B cell (primary cell): ENCODE measurements around the gene CHST3. TPM values are rescaled to one million over a fixed set of nuclear protein-coding genes. Genes with fewer than 3 reads are reported as not detected.

ENCODE experiments used
- ATAC-seq: fragments of 200-7000 bp; cut with Tn5 transposase; one replicate; pipeline ENCODE4 v1.10.0; 2021; ENCODE audit warnings: low read depth, mild to moderate bottlenecking, moderate number of reproducible peaks, moderate library complexity
- CTCF ChIA-PET: fragments of 350-600 bp; sonication (Branson Sonifier 250); formaldehyde crosslinking; loops from one replicate; lab custom pipeline; 2021; ENCODE audit warnings: antibody characterized with exemption, inconsistent platforms; lab: Charles Lee
- POLR2A ChIA-PET: fragments of 350-600 bp; sonication (Branson Sonifier 250); formaldehyde crosslinking; loops from one replicate; lab custom pipeline; 2021; ENCODE audit warnings: antibody characterized with exemption; lab: Charles Lee
- DNase-seq: peaks from one replicate; pipeline ENCODE4 v3.0.0; 2013
- H2AFZ ChIP-seq: 2 replicates; pipeline ENCODE4 v1.6.1; 2012; ENCODE audit warnings: mild to moderate bottlenecking, low read depth, low read length; ENCODE audit not compliant: insufficient read depth, poor library complexity, severe bottlenecking
- H3K27ac ChIP-seq, 2 donors: 1 replicate in 1 of 2; 2 replicates in 1 of 2; pipeline ENCODE4 v1.5.1; 2012 to 2013; ENCODE audit warnings: low read length in 2 of 2, mild to moderate bottlenecking in 2 of 2, moderate library complexity in 1 of 2
- H3K27me3 ChIP-seq, 4 experiments: fragments of 200-600 bp in 1 of 4; sonication (generic) in 1 of 4; replicated peaks in 1 of 4; 1 replicate in 2 of 4; 2 replicates in 2 of 4; pipeline versions ENCODE4 v1.6.1 to v1.7.0; 2013 to 2016; ENCODE audit warnings: low read length in 3 of 4, mild to moderate bottlenecking in 2 of 4, mixed read lengths in 1 of 4, moderate library complexity in 1 of 4; ENCODE audit not compliant: insufficient read depth in 4 of 4, control insufficient read depth in 3 of 4; ENCODE audit errors: control extremely low read depth in 1 of 4
- H3K36me3 ChIP-seq, 2 experiments: replicated peaks in 1 of 2; 1 replicate in 1 of 2; 2 replicates in 1 of 2; pipeline versions ENCODE4 v1.6.1 to v1.7.1; 2013; ENCODE audit warnings: low read length in 1 of 2; ENCODE audit not compliant: insufficient read depth in 2 of 2, control insufficient read depth in 1 of 2; ENCODE audit errors: control extremely low read depth in 1 of 2, extremely low read depth in 1 of 2
- H3K4me1 ChIP-seq, 2 donors: fragments of 200-600 bp in 1 of 2; sonication (generic) in 1 of 2; 1 replicate in 1 of 2; 2 replicates in 1 of 2; pipeline versions ENCODE4 v1.5.1 to v1.6.1; 2013 to 2017; ENCODE audit warnings: low read length in 2 of 2; ENCODE audit not compliant: control insufficient read depth in 2 of 2, insufficient read depth in 2 of 2
- H3K4me2 ChIP-seq: replicated peaks from 2 replicates; pipeline ENCODE3; 2012; ENCODE audit warnings: mild to moderate bottlenecking, low read depth, low read length; ENCODE audit not compliant: poor library complexity, severe bottlenecking
- H3K4me3 ChIP-seq, 5 experiments: fragments of 200-600 bp in 1 of 5; sonication (generic) in 1 of 5; 1 replicate in 3 of 5; 2 replicates in 2 of 5; pipeline versions ENCODE4 v1.5.1 to v1.7.0; 2011 to 2016; ENCODE audit warnings: low read length in 4 of 5, mild to moderate bottlenecking in 4 of 5, low read depth in 2 of 5, control low read depth in 1 of 5, moderate library complexity in 1 of 5; ENCODE audit not compliant: insufficient read depth in 1 of 5; ENCODE audit errors: control extremely low read depth in 1 of 5, extremely low read depth in 1 of 5
- H3K79me2 ChIP-seq: fragments of 200-600 bp; sonication (generic); one replicate; pipeline ENCODE4 v1.6.0; 2016; ENCODE audit warnings: low read length; ENCODE audit not compliant: control insufficient read depth, insufficient read depth
- H3K9ac ChIP-seq: fragments of 200-600 bp; sonication (generic); 2 replicates; pipeline ENCODE4 v1.6.1; 2017; ENCODE audit warnings: mild to moderate bottlenecking, low read length, moderate library complexity
- H3K9me3 ChIP-seq, 3 donors: one replicate each; pipeline versions ENCODE4 v1.6.1 to v1.7.1; 2013; ENCODE audit warnings: low read length in 2 of 3; ENCODE audit not compliant: control insufficient read depth in 2 of 3, insufficient read depth in 1 of 3; ENCODE audit errors: control extremely low read depth in 1 of 3
- H4K20me1 ChIP-seq: 2 replicates; pipeline ENCODE4 v1.6.0; 2012; ENCODE audit warnings: mild to moderate bottlenecking, low read length; ENCODE audit not compliant: insufficient read depth, control insufficient read depth, poor library complexity, severe bottlenecking
- H3K27ac Mint-ChIP-seq: one replicate; pipeline ENCODE4 v1.8.0; 2021; ENCODE audit warnings: mixed read lengths
- H3K27me3 Mint-ChIP-seq: one replicate; pipeline ENCODE4 v1.8.0; 2021; ENCODE audit warnings: mixed read lengths
- H3K4me1 Mint-ChIP-seq: one replicate; pipeline ENCODE4 v1.8.0; 2021; ENCODE audit warnings: mixed read lengths
- H3K4me3 Mint-ChIP-seq: one replicate; pipeline ENCODE4 v1.8.0; 2021; ENCODE audit warnings: mixed read lengths
- H3K9me3 Mint-ChIP-seq: one replicate; pipeline ENCODE4 v1.8.0; 2022; ENCODE audit warnings: mixed read lengths; ENCODE audit not compliant: insufficient read depth
- CTCF ChIP-seq: fragments of 200-600 bp; IDR thresholded peaks from one replicate; pipeline ENCODE4 v1.8.0; 2022; ENCODE audit warnings: antibody characterized with exemption, mild to moderate bottlenecking
- EZH2 ChIP-seq: IDR thresholded peaks from 2 replicates; pipeline ENCODE4 v1.6.1; 2012; ENCODE audit warnings: borderline replicate concordance, low read depth, mild to moderate bottlenecking, moderate library complexity, low read length; ENCODE audit not compliant: insufficient read depth, poor library complexity, severe bottlenecking
- WGBS: methylation state at CpG from one replicate; pipeline ENCODE4 v1.1.5; 2013; ENCODE audit warnings: missing lambda C conversion rate; ENCODE audit not compliant: insufficient coverage; 5-methylcytosine and 5-hydroxymethylcytosine counted together
- intact Hi-C: fragments of 100-400 bp; cut with micrococcal nuclease; formaldehyde crosslinking; loops from one replicate; pipeline ENCODE4 v1.10.0; 2022
- polyA plus RNA-seq: library from polyadenylated mRNA; depleted of rRNA; stranded (reverse); fragments of >200 nt; gene quantifications from 2 replicates; pipeline ENCODE4 v1.2.3, GENCODE V29; 2012
- total RNA-seq, 2 donors: library from RNA; stranded (reverse); fragments of 120-200 nt in 1 of 2; gene quantifications; 1 replicate in 1 of 2; 2 replicates in 1 of 2; pipeline versions ENCODE4 v1.2.3 to v1.2.4, GENCODE V29; 2013 to 2022

CHST3 gene
- total and polyA plus RNA-seq, 2 donors (not counting 1 experiment from before 2014, with no cell fraction given) = 0.01 TPM; not detected in 1

GRCh38 chr10:71981015-71981875 is 17.1 kb downstream of the CHST3 start:
- Histone ChIP-seq H3K4me3 (no peak overlapping the region), H3K4me1 (peaks cover 0 to 7% of the 10 kb centered on the region in 2 donors), H4K20me1 (no peaks in the 10 kb centered on the region), H2AFZ (no peak overlapping the region), H3K79me2 (no peaks in the 10 kb centered on the region), H3K36me3 (no peaks in the 10 kb centered on the region), H3K9ac (no peak overlapping the region), H3K27me3 (peaks cover 0 to 3% (median 0%) of the 10 kb centered on the region in 4 experiments), H3K4me2 (no peak overlapping the region), H3K27ac (no peak overlapping the region), H3K9me3 (peaks cover 0 to 3% (median 0%) of the 10 kb centered on the region in 3 donors)
- no peak for DNase-seq
- no peak for ATAC-seq
- TF ChIP-seq EZH2 (no peak), CTCF (no peak)
- POLR2A ChIA-PET = interaction anchor here (0.5 kb wide), 1 partner anchor 307 kb away, joined by 10 read pairs; no protein-coding TSS in a partner anchor
- 83% methylated on average over 12 of the region's 14 CpGs for WGBS
- no peak overlapping the region for H3K27ac Mint-ChIP-seq
- H3K9me3 Mint-ChIP-seq = no peaks in the 10 kb centered on the region
- H3K4me3 Mint-ChIP-seq = no peak overlapping the region
- H3K27me3 Mint-ChIP-seq = peaks cover 16% of the 10 kb centered on the region
- CTCF ChIA-PET = no interaction called here
- intact Hi-C loops = no loop called here
- H3K4me1 Mint-ChIP-seq = peaks cover 16% of the 10 kb centered on the region

GRCh38 chr10:71981876-71982230 is 17.7 kb downstream of the CHST3 start:
- Mint-ChIP-seq H3K9me3 (no peaks in the 10 kb centered on the region), H3K4me3 (no peak overlapping the region), H3K27ac (no peak overlapping the region), H3K27me3 (peaks cover 16% of the 10 kb centered on the region), H3K4me1 (peaks cover 16% of the 10 kb centered on the region)
- no peak overlapping the region for H3K27ac ChIP-seq
- no peaks in the 10 kb centered on the region for H4K20me1 ChIP-seq
- peaks cover 0 to 7% of the 10 kb centered on the region in 2 donors for H3K4me1 ChIP-seq
- DNase-seq (no peak), ATAC-seq (no peak)
- no peak for TF ChIP-seq CTCF
- ChIA-PET POLR2A (interaction anchor here (0.5 kb wide), 1 partner anchor 306 kb away, joined by 10 read pairs; no protein-coding TSS in a partner anchor), CTCF (no interaction called here)
- peaks cover 0 to 3% (median 0%) of the 10 kb centered on the region in 3 donors for H3K9me3 ChIP-seq
- H3K9ac ChIP-seq = no peak overlapping the region
- intact Hi-C loops = no loop called here
- no peak overlapping the region for H3K4me3 ChIP-seq
- no peaks in the 10 kb centered on the region for H3K79me2 ChIP-seq
- WGBS = 75% methylated on average over 1 of the region's 1 CpG
- peaks cover 0 to 3% (median 0%) of the 10 kb centered on the region in 4 experiments for H3K27me3 ChIP-seq
- no peaks in the 10 kb centered on the region for H3K36me3 ChIP-seq
- no peak overlapping the region for H2AFZ ChIP-seq
- H3K4me2 ChIP-seq = no peak overlapping the region
